GM21723 (cell line): Measurements from ENCODE around the gene KNTC1.
"Not testable (repeated sequence)": the region's sequence is repeated elsewhere in the genome, so short reads cannot be mapped to it uniquely, and the experiment has no call there.

Source experiments
- ATAC-seq: cut with Tn5 transposase; IDR thresholded peaks from one replicate; pipeline ENCODE4 v1.9.1; 2021; ENCODE audit warnings: mild to moderate bottlenecking, moderate library complexity; ENCODE audit not compliant: unreplicated experiment

Gene KNTC1

DNA sequence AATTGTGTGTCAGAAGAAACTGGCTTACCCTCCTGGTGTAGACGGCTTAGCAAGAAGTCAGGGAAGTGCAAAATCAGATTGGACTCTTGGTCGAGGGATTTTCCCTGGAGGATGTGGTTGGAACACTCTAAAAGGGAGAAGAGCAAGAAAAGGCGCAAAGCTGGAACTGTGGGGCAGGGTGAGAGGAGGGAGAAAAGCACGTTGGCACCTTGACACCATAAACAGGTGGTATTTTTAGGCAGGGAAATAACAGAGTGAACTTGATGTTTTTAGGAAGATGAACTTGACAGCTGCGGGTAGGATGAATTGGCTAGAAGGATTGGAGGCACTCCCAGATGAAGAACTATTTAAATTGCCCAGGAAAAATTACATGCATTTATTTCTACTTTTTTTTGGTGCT, 108.4 kb downstream of the KNTC1 start:
- ATAC-seq: no peak

DNA sequence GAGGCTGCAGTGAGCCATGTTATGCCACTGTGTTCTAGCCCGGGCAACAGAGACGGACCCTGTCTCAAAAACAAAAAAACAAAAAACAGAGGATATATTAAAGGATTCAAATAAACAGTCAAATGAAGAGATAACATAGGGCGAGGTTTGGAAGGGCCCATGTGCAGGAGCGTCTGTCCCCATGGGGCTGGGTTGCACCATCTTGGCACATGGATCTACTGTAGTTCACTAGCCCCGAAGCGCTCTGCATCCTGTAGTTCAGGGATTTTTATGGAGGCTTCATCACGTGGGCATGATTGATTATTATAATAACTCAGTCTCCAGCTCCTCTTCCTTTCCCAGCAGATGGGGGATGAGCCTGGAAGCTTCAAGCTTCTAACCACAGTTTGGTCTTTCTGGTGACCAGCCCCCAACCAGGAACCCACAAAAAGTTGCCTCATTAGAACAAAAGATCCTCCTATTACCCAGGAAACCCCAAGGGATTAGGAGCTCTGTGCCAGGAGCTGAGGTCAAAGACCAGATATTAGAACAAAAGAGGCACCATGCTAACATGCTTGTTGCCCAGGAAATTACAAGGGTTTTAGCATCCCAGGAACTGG, 116.3 kb downstream of the KNTC1 start:
- no peak for ATAC-seq

DNA sequence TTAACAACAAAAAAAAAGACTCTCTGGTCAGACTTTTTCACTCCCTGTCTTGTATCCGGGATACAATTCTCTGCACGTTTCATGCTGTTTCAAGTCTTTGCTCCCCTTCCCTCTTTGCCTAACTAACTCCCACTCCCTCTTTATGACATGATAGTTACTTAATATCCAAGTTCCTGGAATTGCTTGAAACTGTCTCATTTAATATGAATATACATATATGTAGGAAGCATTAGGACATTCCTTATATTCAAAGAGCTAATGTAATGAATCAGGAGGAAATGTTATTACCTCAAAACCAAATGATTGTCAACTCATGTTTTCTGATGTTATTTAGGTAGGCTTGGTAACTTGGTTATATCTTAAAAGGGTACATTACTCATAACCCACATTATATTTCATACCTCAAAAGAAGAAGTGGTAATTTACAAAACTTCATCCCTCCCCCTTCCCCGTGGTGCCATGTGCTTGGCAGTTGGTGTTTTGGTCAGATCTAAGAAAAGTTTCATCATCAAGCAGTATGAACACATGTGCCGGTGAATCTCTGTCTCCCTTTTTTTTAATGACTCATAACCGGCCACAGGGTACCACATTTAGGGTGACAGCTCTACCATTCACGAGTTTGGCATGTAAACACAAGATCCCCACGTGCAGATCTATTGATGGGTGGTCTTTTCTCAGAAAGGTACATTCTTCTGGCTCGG, 119.6 kb downstream of the KNTC1 start:
- ATAC-seq: peak; percentile 83

DNA sequence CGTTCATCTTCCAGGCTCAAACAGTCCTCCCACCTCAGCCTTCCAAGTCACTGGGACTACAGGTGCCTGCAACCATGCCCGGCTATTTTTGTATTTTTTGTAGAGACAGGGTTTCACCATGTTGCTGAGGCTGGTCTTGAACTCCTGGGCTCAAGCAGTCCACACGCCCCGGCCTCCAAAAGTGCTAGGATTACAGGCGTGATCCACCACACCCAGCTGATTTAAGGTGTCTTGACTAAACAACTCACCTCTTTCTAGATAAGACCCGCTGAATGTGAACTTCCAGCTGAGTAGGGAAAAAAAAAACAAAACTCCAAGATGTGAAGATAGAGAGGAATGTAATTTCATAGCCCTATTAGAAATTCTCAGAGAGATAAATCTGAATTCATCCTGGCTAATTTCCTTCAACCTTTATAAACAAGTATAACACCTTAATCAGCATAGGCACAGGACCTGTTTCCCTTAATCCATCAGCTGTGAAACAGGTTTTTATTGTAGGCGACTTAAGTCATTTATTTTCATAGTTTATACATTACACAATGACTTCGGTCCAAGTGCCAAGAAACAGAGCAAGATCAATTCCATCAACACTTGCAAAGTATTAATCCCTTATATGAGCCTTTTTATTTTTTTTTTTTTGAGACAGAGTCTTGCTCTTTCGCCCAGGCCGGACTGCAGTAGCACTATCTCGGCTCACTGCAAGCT, 124.6 kb downstream of the KNTC1 start:
- ATAC-seq: no peak

DNA sequence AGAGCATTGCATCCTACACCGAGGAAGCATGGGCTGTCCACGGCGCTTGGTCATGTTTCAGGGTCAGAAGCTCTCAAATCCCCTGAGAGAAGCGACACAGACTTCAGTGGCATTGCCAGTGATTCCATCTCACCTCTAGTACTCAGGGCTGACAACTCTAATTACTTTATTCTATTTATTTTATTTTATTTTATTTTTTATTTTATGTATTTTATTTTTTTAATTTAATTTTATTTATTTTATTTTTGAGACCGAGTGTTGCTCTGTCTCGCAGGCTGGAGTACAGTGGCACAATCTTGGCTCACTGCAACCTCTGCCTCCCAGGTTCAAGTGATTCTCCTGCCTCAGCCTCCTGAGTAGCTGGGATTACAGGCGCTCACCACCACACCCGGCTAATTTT, 126.2 kb downstream of the KNTC1 start:
- not testable (repeated sequence) for ATAC-seq

DNA sequence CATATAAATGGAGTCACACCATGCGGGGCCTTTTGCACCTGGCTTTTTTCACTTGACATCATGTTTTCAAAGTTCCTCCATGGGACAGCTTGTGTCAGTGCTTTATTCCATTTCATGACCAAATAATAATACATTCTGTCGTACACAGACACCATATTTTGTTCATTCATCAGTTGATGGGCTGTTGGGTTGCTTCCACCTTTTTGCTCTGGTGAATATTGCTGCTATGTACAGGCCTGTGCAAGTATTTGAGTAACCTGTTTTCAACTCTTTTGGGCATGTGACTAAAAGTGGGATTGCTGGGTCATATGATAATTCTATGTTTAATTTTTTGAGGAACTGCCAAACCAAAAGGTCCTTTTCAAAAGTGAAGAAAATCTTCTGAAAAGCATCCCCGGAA, 129.2 kb downstream of the KNTC1 start:
- ATAC-seq: no peak

DNA sequence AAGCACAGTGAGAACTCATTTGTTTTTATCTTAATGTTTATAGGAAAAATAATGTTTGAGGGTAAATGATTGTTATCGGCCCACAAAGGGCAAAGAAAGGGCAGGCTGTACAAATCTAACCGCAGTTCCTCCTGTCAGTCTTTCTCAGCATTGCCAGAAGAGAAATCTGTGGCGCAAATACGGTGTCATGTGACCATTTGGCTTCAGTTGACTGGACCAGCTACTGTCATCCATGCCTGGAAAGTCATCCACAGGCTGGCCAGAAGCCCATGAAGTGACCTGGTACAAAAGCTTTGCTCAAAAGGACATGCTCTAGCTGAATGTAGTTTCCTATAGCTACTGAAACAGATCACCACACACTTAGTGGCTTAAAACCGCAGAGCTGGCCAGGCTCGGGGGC, 132.5 kb downstream of the KNTC1 start:
- no peak for ATAC-seq

DNA sequence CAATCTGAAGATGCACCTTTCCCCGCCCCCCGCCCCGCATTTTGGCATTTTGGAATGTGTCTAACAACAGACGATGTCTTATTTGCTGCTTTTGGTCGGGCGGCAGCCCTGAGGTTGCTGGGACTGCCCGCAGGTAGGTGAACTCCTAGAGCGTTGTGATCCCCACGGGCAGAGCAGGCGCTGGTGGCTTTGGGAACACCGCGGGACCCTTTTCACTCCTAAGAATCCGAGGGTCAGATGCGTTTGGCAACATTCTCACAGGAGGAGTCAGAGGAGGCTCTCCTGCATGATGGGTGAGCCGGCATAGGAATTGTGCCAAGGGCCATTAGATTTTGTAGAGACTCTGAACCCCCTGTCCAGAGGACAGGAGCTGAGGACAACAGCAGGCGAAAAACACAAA, 134.2 kb downstream of the KNTC1 start:
- no peak for ATAC-seq

DNA sequence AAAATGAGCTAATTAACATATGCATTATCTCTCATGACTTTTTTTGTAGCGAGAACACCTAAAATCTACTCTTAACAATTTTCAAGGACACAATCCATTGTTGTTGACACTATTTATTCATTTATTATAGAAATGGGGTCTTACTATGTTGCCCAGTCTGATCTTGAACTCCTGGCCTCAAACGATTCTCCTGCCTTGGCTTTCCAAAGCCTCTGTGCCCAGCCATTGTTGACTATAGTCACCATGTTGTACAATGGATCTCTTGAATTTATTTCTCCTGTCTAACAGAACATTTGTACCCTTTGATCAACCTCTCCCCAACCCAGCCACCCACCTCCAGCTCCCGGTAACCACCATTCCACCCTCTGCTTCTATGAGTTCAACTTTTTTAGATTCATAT, 134.9 kb downstream of the KNTC1 start:
- ATAC-seq: no peak

DNA sequence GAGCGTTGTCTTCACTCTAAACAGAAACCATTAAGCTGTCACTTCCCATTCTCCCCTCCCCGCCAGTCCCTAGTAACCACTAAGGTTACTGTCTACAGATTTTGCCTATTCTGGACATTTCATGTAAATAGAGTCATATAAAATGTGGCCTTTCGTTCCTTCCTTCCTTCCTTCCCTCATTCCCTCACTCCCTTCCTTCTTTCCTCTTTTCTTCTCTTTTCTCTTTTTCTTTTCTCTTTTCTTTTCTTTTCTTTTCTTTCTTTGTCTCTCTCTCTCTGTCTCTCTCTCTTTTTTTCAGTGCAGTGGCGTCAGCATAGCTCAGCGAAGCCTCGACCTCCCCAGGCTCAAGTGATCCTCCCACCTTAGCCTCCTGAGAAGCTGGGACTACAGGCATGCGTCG, 138.3 kb downstream of the KNTC1 start:
- ATAC-seq: no peak

DNA sequence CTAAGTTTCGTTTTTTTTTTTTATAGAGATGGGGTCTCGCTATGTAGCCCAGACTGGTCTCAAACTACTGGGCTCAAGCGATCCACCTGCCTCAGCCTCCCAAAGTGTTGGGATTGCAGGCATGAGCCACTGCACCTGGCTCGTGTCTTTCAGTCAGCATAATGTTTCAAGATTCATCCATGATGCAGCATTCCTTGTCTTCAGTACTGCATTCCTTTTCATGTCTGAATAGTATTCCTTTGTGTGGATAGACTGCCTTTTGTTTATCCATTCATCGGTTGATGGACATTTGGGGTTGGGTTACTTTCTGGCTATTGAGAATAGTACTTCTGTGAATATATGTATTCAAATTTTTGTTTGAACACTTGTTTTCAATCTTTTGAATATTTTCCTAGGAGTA, 138.7 kb downstream of the KNTC1 start:
- ATAC-seq: no peak

DNA sequence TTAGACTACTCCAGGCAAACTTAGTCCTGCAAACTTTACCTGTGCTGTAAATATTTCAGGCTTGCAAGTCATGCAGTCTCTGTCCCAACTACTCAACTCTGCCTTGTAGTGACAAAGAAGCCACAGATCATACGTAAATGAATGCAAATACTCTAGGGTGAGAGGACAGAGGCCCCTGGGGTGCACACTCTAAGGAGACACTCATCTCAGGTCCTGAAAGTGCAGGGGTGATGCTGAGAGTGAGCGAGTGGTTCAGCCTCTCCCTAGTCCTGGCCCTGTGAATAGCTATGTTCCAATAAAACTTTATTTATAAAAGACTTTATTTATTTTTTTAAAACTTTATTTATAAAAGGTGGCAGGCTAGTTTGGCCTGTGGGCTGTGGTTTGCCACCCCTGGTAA, 141.2 kb downstream of the KNTC1 start:
- ATAC-seq: no peak

DNA sequence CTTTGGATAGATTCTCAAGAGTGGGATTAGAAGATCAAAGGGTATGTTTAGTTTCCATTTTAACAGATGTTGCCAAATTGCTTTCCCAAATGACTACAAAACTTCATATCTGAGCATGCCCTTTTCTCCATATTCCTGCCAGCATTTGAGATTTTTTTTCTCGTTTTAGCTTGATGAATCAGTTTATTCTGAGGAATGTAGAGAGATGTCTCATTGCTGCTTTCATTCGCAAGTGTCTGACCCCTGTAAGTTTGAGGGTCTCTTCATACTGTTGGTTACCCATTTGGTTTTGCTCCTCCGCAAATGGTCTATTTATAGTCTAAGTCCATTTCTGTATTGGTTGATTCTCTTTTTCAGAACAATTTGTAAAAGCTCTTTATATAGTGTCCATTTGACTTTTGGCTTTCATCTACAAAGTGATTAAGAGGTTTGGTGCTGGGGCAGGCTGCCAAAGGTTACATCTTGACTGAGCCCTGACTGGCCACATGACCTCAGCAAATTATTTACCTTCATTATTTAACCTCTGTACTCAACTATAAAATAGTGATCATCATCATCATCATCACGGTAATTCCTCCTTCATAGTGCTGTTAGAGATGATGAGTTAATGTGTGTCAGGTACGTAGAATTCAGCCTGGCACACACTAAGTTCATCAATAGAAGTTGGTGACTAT, 142.5 kb downstream of the KNTC1 start:
- ATAC-seq: no peak

DNA sequence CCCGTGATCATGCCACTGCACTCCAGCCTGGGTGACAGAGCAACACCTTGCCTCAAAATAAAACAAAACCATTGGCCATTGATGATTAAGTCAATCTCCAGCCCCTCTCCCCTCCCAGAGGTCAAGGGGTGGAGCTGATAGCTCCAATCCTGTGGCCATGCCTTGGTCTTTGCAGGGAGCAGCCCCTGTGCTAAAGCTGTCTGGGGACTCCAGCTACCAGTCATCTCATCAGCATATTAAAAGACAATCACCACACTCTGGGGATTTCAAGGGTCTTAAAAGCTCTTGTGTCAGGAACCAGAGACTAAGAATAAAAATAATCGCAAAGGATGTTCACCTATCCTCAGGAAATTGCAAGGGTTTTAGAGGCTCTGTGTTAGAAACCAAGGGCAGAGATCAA, 145.5 kb downstream of the KNTC1 start:
- ATAC-seq: no peak
